T-helper 9 cell (primary cell): ENCODE data around the gene ARPC1B.

Experiments
- DNase-seq: peaks from one replicate; pipeline ENCODE4 v3.0.0-alpha.2; 2020

The ARPC1B gene

GRCh38 chr7:99390941-99391602 is 16.5 kb downstream of the ARPC1B start:
- DNase-seq, result no peak

GRCh38 chr7:99392046-99392445 is 17.5 kb downstream of the ARPC1B start:
- no peak for DNase-seq

- DNase-seq, result peak; percentile 74
These were observed 18.3 kb downstream of the ARPC1B start for GRCh38 chr7:99392659-99393354.

GRCh38 chr7:99393355-99394187 is 19.0 kb downstream of the ARPC1B start:
- DNase-seq, result no peak

GRCh38 chr7:99394188-99394502 is 19.6 kb downstream of the ARPC1B start:
- no peak for DNase-seq

GRCh38 chr7:99395616-99396327 is 21.2 kb downstream of the ARPC1B start:
- no peak for DNase-seq

- DNase-seq, result no peak
These were observed 22.1 kb downstream of the ARPC1B start for GRCh38 chr7:99396418-99397296.

- DNase-seq, result no peak
These were observed 22.9 kb downstream of the ARPC1B start for GRCh38 chr7:99397297-99397983.

GRCh38 chr7:99398891-99399445 is 24.4 kb downstream of the ARPC1B start:
- DNase-seq, result no peak

- DNase-seq, result no peak
These were observed 25.1 kb downstream of the ARPC1B start for GRCh38 chr7:99399597-99399996.

- DNase-seq, result no peak
These were observed 28.3 kb downstream of the ARPC1B start for GRCh38 chr7:99402854-99403253.

GRCh38 chr7:99403764-99404163 is 29.2 kb downstream of the ARPC1B start:
- no peak for DNase-seq

GRCh38 chr7:99404235-99404976 is 29.9 kb downstream of the ARPC1B start:
- DNase-seq, result no peak

- DNase-seq, result no peak
These were observed 30.4 kb downstream of the ARPC1B start for GRCh38 chr7:99404977-99405320.

- no peak for DNase-seq
These were observed 32.0 kb downstream of the ARPC1B start for GRCh38 chr7:99406557-99406956.

GRCh38 chr7:99407872-99408378 is 33.4 kb downstream of the ARPC1B start:
- DNase-seq, result peak; percentile 35

- DNase-seq, result peak; percentile 89
These were observed 34.1 kb downstream of the ARPC1B start, which contains the start of the genes BUD31 and PDAP1 for GRCh38 chr7:99408379-99409191. Gene BUD31 (plus strand): TSS chr7:99408969. CDS start chr7:99411093, 2,124 bp downstream. Gene PDAP1 (minus strand): TSS chr7:99408597. CDS start chr7:99408548, 49 bp downstream.

- no peak for DNase-seq
These were observed 34.7 kb downstream of the ARPC1B start for GRCh38 chr7:99409192-99409572.

GRCh38 chr7:99409806-99410205 is 35.3 kb downstream of the ARPC1B start:
- no peak for DNase-seq
